Stimulated activated CD8-positive, alpha-beta memory T cell treated with anti-CD3 and anti-CD28 coated beads, Interleukin-4, amount 100 ng/mL, for 24 hours (primary cell): ENCODE data around the gene BTBD9.

Experiments used
- DNase-seq: peaks from one replicate; pipeline ENCODE4 v3.0.0-alpha.2; 2020; ENCODE audit warnings: low read depth

BTBD9 gene

DNA sequence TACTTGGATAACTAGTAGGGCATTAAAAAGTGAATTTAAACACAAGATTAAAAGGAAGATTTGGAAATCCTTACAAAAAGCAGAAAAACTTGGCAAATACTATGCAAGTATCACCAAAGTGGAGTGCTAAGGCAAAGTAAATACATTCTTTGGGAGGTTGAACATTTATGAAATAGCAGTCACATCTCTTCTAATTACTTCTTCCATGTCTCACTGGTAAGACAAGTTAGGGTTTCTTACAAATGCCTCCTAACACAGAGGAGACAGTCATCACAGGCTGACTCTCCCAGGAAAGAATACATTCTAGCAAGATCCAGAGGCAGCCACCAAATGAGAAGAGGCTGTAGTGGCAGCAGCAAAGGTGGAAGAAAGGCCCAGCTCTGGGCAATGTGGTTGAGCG lies 298.2 kb downstream of the BTBD9 start:
- no peak for DNase-seq

DNA sequence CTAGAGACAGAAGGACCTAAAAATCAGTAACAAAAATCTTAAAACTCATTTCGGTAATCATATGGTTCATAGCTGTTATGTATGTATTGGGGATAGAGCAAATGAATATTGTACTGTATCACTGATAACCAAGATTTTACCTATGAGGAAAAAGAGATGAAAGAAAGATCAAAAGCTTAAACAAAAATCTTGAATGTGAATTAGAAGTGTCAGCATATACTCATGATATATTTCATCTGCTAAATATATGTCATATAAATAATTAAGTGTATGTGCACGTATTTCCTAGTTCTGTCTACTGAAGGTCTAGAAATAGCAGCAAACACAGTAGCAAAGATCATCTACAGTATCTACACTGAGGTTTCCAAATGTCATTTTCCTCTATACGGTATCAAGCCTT lies 299.8 kb downstream of the BTBD9 start:
- no peak for DNase-seq

DNA sequence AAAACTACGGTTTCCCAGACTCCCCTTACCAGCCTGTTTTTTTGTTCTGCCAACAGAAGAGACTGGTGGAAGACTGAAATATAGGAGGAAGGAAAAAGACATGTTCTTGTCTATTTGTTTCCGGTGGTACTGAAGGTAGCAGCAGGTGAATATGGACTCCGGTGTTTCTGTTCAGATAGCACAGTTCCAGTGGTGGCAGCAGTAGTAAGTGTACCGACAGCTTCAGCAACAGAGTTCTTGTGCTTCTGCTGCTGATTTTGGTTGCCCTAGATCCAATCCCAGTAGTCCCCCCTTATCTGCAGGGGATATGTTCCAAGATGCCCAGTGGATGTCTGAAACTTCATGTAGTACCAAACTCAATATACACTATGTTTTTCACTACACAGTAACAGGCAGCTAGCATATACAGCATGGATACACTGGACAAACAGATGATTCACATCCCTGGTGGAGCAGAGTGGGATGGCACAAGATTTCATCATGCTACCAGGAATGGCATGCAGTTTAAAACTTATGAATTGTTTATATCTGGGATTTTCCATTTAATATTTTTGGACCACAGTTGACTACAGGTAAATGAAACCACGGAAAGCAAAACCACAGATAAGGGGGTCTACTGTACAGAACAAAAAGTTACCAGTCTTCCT lies 301.8 kb downstream of the BTBD9 start:
- DNase-seq = no peak

DNA sequence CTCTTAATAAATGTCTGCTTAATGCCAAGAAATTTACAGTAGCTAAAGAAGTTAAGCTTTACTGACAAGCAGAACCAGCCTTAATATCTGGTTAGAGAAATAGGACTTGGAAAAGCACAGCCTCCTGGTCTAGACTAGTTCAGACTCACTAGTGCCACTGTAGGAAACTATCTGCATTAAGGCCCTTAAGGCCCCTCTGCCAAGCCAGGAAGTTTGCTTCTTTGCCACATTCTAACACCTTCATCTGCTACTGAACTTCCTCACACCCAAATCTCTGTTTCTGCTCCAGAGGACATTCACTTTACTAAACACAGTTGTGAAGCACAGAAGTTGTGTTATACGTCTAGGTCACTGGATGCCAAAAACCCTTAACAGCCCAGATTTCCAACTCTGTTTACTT lies 302.8 kb downstream of the BTBD9 start:
- DNase-seq = no peak

DNA sequence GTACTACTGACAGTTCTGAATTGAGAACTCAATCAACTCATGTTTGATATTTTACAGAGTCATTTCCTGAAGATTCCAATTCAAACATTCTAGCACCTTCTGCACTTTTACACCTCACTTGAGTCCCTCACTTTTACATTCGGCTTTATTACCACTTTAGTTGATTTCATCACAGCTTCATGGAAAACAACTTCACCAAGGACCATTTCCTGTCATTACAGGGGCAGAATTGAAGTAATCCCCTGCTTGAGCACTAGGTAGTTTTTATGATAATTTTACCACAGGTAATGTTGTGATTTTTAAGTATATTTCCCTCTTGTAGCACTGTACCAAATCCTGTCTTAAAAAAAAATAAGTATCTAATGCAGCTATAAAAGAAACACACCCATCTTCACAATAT lies 312.9 kb downstream of the BTBD9 start:
- DNase-seq = no peak

DNA sequence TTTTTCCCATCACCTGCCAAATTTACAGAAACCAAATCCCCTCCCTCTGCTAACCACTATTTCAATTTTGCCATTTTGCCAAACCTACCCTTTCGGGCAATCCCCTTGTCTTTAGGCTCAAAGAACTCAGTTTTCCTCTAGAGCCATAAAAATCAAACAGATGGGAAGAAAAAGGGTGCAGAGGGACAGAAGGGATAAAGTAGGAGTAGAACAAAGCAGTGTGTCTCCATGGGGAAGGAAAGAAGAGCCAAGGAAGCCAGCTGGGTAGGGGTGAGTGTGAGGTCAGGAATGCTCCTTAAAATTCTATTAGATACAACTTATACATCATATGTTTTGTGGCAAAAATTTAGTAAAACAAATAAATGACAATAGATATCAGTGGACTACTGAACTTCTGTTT lies 316.5 kb downstream of the BTBD9 start:
- DNase-seq = no peak

DNA sequence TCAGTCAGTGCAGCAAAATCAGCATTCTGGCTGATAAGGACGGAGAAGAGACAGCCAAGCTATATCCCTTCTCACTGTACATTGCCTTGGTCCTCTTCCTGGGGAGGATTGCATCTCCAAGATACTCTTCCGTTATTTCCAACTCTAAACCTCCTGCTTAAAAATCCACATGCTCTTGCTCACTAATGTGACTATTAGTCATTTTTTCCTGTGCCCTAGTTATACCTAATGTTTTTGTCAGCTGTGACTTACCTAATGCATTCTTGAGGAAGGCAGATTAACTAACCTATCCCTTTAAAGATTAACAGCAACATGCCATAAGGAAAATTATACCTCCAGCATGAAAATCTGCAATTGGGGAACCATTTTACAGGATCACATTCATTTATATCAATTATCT lies 317.6 kb downstream of the BTBD9 start:
- DNase-seq = no peak

DNA sequence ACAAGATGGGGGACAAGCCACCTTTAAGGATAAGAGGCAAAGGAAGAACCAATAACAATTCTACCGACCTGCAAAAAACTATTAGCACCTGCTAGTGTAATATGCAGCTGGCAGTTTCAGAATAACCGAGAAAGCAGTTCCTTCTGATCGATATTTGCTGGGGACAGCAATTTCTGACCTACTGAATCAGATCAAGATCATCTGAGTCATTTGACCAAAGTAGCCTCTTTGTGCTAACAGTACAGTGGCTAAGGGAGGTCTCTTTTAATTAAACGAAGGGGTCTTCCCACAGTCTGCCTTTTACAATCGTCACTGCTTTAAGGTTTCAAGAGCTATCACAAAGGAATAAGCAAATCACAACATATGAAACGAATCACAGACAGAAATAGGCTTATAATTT lies 318.9 kb downstream of the BTBD9 start:
- DNase-seq = no peak

DNA sequence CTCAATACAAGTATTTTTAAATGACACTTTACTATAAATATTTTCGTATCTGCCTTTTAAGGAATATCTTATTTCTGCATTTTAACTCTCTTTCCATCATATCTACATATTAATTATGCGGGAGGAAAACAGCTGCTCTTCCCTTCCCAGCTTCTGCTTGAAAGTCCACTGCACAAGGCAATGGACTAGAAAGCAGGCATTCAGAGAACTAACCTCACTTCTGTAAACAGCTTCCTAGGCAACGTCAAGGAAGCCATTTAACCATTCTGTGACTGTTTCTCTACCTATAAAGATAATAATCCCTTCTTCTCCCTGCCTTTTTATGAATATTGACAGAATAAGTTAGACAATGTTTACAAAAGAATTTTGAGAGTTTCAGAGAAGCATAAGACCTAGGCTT lies 319.4 kb downstream of the BTBD9 start:
- DNase-seq = no peak

DNA sequence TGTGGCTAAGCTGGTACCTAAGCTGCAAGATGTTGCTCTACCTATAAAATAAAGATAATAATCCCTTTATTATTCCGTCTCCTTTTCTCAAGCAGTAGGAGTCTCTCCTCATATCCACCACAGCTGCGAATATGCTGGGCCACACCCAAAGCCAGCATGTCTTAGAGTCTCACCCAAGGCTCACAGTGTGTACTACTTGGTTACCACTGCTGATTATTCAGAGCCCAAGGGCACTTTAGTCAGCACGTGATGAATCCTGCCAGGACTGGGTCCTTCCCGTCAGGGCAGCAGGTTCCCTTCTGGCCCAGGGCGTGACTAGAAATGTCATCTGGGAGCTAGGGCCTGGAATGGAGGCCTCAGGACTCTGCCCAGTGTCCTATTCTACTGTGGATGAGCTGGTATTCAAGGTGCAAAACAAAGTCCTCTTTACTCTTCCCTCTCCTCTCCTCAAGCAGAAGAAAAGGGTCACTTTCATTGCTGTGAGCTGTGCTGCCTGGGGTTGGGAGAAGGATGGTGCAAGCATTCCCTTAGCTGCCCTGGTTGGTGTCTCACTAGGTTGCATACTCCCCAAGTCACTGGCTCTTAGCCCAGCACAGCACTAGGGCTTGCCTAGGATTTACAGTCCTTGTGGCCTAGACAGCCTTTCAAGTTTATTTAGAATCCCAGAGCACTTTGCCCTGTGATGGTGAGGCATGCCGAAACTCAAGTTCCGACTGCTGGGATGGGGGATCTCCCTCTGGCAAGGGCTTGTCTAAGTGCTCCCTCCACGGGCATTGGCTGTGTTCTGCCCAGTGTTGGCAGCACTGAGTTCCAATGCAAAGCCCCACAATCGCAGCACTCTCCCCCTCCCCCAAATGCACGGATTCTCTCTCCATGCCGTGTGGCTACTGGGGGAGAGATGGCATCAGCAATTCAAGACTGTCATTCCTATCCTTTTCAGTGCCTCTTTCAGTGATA lies 320.2 kb downstream of the BTBD9 start:
- no peak for DNase-seq

DNA sequence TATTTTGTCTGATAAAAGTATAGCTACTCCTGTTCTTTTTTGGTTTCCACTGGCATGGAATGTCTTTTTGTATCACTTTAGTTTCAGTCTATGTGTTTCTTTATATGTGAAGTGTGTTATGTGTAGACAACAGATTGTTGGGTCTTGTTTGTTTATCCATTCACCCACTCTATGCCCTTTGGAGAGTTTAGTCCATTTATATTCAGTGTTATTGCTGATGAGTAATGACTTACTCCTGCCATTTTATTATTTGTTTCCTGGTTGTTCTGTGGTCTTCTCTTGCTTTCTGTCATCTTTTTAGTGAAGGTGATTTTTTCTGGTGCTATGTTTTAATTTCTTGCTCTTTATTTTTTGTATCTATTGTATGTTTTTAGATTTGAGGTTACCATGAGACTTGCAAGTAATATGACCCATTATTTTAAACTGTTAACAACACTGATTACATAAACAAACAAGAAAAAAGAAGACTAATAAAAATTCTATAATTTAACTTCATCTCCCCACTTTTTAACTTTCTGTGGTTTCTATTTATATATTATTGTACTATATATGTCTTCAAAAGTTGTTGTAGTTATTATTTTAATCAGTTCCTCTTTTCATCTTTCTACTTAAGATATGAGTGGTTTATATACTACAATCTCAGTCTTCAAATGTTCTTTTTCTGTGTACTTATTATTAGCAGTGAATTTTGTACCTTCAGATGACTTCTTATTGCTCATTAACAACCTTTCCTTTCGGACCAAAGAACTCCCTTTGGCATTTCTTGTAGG lies 323.4 kb downstream of the BTBD9 start:
- no peak for DNase-seq

DNA sequence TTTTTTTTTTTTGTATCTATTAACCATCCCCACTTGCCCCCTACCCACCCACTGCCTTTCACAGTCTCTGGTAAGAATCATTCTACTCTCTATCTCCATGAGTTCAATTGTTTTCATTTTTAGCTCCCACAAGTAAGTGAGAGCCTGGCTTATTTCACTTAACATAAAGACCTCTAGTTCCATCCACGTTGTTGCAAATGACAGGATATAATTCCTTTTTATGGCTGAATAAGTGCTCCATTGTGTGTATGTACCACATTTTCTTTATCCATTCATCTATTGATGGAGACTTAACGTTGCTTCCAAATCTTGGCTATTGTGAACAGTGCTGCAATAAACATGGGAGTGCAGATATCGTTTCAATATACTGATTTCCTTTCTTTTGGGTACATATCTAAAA lies 328.5 kb downstream of the BTBD9 start:
- no peak for DNase-seq

DNA sequence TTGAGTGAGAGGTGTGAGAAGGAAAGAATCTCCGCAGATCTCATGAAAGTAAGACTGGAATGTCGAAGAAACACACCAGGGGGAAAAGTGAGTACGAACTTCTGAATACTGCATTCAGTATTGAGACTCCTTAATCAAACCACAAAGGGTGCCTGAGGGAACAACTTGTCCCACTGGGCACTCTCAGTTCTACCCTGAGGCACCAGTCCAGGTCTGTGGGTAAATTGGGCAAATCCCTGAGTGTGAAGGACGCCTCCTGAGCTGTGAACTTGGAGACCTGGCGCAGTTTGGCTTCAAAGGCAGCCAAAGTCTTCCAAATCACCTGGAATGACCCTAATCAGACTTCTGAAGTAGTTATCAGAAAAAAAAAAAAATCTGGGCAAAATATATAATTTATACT lies 329.7 kb downstream of the BTBD9 start:
- DNase-seq = no peak

DNA sequence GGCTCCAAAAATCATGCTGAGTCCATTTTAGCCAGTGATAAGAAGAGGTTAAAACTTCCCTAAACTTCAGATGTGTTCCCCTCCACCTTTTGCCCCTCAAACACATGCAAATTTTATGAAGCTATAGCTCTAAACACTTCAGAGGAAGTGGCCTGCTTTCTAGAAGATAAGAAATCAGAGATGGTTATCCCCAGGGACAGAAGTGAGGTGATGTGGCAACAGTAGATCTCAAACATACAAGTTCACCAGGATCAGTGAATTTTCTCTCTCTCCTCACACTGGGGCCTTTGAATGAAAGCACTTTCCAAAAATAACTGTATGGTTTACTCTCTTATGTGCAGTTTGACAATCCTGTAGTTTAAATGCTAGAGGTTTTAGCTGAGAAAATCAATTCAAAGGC lies 332.0 kb downstream of the BTBD9 start:
- DNase-seq = no peak

DNA sequence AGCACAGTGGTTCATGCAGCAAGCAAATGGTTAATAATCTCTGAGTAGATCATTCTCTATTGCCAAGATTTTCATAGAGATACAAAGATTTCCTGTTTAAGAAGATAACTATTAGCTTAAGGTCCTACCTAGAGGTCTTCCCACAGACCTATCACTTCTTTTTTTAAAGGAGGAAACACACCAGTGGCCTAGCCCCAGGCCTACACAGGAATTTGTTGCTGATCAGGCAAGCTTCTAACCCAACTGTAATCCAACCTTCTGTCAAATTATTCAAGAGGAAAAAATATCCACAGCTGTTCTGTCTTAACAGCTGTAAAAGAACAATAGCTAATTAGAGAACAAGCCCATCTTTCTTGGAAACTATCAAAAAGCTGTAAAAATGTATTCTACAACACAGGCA lies 332.8 kb downstream of the BTBD9 start:
- DNase-seq = no peak

DNA sequence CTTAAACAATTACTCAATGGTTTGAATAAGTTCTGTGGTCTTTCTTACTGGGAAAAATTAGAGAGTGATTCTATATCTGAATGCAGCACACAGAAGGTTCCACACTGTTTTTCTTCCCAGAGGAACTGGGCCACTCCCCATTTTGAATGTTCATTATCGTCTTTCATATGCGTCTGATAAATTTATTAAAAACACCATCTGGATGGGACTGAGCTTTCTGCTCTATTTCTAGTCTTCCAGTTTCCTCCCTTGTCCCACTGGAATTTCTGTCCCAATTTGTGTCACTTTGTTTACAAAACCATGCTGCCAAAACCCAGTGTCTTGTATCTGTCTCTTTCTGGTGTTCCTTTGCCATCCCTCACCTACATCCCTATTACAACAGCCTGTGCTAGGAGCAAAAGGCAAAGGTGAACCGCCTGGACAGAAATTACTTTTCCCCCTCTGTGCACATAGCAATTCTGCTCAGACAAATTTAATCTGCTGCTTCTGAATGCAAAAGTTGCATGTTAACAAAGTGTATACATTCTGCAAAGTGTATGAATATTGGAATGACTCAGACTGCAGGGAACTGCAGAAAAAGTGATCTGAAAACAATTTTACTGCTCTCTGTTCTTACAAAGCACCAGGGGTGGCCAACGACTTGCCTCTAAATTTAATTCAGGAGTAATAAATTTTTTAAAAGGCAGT lies 333.6 kb downstream of the BTBD9 start:
- no peak for DNase-seq

DNA sequence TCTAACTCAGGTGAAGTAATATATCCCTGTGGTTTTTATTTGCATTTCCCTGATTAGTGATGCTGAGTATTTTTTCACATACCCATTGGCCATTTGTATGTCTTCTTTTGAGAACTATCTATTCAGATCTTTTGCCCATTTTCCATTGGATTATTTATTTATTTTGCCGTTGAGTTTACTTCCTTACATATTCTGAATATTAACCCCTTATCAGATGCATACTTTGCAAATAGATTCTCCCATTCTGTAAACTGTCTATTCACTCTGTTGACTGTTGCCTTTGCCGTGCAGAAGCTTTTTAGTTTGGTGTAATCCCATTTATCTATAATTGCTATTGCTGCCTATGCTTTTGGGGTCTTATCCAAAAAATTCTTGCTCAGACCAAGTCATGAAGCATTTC lies 336.9 kb downstream of the BTBD9 start:
- DNase-seq = no peak

DNA sequence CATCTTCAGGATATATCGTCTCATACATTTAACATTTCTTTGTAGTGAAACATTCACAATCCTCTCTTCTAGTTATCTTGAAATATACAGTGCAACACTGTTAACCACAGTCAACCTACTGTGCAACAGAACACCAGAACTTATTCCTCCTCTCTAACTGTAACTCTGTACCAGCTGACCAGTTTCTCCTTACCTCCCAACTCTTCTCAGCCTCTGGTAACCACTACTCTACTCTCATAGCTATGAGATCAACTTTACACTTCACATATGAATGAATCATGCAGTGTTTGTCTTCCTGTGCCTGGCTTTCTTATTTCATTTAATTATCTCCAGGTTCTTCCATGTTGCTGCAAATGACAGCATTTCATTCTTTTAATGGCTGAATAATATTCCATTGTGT lies 337.6 kb downstream of the BTBD9 start:
- no peak for DNase-seq

DNA sequence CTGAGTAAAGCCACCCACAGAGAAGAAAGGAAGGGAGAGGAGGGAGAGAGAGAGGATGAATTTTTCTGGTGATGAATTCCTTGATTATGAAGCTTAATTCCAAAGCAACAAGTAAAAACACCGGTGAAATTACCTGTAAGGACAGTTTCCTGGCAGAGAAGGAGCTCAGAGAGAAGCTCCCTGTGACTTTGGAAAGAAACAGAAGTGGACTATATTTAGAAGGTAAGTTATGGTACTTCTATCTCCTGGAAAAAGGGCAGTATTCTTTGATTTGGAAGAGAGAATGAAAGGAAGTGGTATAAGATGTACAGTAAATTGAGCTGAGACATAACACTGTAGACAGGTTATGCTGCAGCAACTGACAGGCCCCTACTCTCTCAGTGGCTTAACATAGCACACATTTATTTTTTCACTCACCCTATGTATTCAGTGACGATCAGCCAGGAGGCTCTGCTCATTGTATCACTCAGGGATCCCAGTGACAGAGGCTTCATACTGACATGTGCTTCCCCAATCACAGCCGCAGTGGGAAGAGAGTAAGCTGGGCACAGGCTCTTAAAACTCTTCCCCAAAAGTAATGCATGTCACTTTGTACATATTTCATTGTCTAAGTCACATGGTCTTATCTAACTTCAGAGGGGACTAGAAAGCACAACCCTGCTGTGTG lies 349.5 kb downstream of the BTBD9 start:
- no peak for DNase-seq

DNA sequence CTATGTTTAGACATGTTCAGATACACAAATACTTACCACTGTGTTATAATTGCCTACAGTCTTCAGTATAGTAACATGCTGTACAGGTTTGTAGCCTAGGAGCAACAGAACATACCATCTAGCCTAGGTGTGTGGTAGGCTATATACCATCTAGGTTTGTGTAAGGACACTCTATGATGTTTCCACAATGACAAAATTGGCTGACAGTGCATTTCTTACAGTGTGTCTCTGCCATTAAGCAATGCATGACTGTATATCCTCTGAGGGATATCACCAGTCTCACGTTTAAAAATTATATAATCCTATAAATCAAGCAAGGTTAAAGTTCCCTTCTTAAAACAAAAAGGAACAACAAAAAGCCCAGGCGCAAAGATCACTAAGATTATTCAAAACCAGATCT lies 352.2 kb downstream of the BTBD9 start:
- DNase-seq = no peak

DNA sequence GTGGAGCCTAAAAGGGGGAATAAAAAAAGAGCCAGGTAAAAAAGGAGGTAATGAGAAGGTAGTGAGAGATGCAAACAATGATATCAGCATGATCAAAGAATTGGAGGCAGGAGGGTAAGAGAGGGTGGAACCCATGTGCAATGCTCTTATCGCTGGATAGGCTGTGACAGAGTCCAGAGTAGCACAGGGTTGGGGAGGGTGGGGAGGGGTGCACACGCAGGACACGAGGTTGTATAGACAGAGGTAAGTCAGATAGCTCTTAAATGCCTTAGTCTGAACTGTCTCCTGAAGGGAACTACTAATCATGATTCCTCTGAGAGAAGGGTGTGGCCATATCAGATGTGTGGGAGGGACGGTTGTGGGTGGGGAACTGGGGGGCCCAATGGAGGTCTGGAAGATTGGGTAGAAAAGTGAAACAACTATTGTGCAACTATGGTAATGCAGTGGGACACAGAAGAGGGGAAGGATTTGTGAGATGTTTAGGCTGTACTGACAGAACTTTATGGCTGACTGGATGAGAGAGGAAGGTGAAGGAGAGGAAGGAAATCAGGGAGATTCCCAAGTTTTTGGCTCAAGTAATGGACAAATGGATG lies 354.8 kb downstream of the BTBD9 start:
- DNase-seq = no peak
